HG02970 (cell line): Measurements from ENCODE around the gene KCTD13.
A peak's percentile ranks its signal among the peaks of the same experiment; 100 is the strongest.
"Not testable (repeated sequence)": the region's sequence is repeated elsewhere in the genome, so short reads cannot be mapped to it uniquely, and the experiment has no call there.

Experiments used
- ATAC-seq: cut with Tn5 transposase; IDR thresholded peaks from one replicate; pipeline ENCODE4 v1.9.1; 2021; ENCODE audit warnings: mild to moderate bottlenecking, moderate library complexity, moderate number of reproducible peaks; ENCODE audit not compliant: unreplicated experiment, low FRiP score

The KCTD13 gene

DNA sequence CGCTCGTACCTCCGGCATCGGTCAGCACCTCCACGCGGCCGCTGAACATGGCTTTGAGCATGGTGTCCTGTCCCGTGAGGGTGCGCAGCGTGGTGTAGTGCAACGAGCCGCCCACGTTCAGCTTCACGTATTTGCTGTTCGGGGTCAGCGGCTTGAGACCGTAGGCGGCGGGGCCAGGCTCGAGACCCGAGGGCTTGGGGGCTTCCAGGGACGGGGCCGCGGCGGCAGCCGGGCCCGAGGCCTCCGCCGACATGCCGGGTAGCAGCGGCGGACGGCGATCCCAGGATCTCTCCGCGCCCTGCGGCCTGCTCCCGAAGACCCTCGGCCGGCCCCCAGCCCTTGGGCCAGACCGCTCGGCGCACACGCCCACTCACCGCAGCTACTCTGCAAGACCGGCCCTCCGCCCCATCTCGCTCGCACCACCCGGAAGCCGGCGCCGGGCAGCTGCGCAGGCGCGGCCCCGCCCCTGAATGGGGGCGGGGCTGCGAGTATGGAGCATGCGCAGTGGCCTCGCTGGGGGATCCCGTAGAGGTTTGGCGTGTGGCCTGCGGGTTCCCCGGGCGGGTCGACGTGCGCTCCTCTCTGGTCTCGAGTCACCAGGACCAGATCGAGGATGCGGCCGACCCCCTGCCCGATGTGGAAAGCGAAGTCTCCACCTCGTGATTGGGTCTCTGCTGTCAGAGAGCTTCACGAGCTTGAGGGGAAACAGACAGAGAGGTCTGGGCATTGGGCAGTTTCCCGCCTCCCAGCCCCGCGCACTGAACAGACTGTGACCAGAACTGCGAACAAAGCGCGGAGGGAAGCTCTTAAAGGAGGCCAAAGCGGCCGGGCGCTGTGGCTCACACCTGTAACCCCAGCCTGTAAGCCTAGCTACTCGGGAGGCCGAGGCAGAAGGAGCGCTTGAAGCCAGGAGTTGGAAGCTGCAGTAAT, at the start of gene KCTD13:
Gene KCTD13 (minus strand): TSS at position 446 of the 930 bp plus-strand sequence. CDS start 193 bp downstream, at position 253.
- ATAC-seq = peak; percentile 88

- ATAC-seq = no peak
Measured at GRCh38 chr16:29975134-29975538, 49.1 kb upstream of the KCTD13 start.

DNA sequence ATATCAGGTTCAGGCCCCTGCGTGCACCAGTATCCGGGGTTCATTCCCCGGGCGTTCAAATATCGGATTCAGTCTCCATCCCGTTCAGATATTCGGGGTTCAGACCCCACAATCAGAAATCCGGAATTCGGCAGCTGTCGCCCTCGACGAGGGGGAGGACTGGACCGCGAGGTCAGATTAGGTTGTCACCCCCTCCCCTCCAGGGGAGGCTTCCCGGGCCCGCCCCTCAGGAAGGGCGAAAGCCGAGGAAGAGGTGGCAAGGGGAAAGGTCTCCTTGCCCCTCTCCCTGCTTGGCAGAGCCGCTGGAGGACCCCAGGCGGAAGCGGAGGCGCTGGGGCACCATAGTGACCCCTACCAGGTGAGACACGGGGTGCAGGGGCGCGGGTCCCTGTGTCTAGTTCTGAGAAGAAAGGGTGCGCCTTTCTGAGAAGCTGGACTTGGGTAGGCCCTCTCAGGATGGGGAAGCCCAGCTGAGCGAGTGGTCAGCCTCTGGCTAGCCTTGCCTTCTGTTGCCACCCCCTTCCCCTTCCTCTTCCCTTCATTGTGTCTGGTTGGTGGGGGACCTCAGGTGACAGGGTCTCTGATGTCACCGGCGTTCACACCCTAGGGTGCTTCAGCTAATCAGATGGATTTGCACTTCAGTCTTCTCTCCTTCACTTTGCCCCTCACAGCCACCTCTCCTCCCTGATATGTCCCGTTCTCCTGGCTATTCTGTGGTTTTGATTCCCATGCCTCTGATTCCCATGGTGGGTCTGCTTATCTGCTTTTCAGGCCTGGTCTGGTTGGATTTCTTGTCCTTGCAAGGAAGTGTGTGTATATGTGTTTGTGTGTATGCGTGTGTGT, 48.5 kb upstream of the KCTD13 start:
- no peak for ATAC-seq

DNA sequence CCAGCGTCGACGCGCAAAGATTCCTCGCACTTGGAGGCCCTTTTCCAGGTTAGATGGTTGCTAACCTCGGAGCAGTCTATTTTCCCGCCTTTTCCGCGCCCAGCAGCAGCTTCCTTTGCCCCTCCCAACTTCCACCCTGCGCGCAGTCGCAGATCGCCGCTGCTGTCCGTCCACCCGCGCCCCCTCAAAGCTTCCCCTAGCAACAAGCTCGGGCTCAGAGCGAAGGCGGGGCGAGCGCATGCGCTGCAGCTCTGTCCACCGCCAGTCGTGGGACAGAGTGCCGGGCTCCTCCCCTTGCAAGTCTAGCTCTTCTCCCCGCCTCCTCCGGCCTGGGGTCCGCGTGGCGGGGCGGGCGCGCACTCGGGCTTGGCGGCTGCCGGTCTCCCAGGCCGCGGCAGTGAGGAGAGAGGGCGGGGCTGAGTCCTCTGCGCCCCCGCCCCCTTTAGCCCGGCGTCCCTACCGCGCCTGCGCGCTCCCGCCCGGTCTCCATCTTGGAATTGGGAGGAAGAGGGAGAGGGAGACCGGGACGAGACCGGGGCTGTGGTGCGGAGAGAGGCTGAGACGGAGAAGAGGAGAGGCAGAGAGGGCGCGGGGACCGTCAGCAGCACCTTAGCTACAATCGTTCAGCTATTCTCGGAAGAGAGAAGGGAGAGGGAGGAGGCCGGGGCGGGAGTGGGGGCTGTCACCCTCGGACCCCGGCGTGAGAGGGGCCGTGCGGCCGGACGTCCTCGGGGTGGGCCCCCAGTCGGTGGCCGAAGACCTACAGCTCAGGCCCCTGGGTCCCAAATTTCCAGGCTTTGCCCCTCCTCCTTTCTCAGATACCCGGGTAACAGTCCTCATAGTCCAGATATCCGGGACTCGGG, 47.6 kb upstream of the KCTD13 start, which contains the start of gene TAOK2:
Gene TAOK2 (plus strand): TSS at position 485 of the 863 bp plus-strand sequence. CDS start 3,905 bp downstream, outside the sequence.
- peak; percentile 97 for ATAC-seq

DNA sequence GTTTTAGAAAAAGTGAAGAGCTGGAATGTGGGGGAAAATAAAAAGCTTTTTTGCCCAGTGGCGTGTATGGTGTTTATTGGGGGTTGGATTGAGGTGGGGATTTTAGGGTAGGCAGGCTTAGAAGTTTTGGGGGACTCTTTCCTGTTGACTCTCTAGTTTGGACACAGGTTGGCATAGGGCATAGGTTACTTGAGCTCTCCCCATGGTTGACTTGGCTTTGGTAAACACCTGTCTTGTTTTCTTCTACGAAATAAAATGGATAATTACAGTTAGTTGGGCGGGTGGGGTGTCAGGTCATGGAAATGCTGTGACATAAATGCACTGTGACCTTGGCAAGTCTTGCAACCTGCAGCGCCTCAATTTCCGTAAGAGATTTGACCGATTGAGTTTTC, 47.0 kb upstream of the KCTD13 start:
- ATAC-seq = no peak

GRCh38 chr16:29972500-29972899, 46.5 kb upstream of the KCTD13 start:
- no peak for ATAC-seq

DNA sequence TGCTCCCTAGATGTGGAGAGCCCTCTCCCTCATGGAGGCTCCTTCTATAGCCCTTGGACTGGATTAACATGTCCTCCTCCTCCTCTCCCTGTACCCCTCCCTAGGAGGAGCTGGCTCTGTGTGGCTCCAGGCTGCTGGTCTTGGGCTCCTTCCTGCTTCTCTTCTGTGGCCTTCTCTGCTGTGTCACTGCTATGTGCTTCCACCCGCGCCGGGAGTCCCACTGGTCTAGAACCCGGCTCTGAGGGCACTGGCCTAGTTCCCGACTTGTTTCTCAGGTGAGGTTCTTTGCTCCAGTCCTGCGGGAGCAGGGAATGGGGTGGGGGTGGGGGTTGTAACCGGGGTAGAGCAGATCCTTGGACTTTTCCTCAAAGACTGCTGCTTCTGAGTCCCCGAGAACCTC, 45.3 kb upstream of the KCTD13 start:
- ATAC-seq = no peak

GRCh38 chr16:29968205-29968604, 42.2 kb upstream of the KCTD13 start:
- no peak for ATAC-seq

GRCh38 chr16:29963021-29963743, 37.2 kb upstream of the KCTD13 start:
- ATAC-seq = no peak

GRCh38 chr16:29962344-29962994, 36.4 kb upstream of the KCTD13 start:
- no peak for ATAC-seq

GRCh38 chr16:29961479-29962343, 35.7 kb upstream of the KCTD13 start, which contains the start of gene TMEM219:
TMEM219 (plus strand) TSS chr16:29962079; CDS start chr16:29963144, 1,065 bp downstream.
- ATAC-seq = peak; percentile 84

- no peak for ATAC-seq
Measured at GRCh38 chr16:29961127-29961478, 35.1 kb upstream of the KCTD13 start.

GRCh38 chr16:29959821-29960220, 33.8 kb upstream of the KCTD13 start:
- ATAC-seq = not testable (repeated sequence)

DNA sequence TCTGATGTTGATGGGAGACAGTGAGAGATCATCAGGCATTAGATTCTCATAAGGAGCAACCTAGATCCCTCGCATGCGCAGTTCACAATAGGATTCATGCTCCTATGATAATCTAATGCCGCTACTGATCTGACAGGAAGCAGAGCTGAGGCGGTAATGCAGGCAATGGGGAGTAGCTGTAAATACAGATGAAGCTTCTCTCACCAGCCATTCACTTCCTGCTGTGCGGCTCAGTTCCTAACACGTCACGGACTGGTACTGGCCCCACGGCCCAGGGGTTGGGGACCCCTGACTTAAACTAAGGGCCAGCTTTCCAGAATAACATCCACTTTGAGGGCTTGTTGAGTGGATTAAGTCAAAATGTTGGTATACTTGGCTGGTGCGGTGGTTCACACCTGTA, 33.3 kb upstream of the KCTD13 start:
- no peak for ATAC-seq

- no peak for ATAC-seq
Measured at GRCh38 chr16:29958756-29959155, 32.7 kb upstream of the KCTD13 start.

DNA sequence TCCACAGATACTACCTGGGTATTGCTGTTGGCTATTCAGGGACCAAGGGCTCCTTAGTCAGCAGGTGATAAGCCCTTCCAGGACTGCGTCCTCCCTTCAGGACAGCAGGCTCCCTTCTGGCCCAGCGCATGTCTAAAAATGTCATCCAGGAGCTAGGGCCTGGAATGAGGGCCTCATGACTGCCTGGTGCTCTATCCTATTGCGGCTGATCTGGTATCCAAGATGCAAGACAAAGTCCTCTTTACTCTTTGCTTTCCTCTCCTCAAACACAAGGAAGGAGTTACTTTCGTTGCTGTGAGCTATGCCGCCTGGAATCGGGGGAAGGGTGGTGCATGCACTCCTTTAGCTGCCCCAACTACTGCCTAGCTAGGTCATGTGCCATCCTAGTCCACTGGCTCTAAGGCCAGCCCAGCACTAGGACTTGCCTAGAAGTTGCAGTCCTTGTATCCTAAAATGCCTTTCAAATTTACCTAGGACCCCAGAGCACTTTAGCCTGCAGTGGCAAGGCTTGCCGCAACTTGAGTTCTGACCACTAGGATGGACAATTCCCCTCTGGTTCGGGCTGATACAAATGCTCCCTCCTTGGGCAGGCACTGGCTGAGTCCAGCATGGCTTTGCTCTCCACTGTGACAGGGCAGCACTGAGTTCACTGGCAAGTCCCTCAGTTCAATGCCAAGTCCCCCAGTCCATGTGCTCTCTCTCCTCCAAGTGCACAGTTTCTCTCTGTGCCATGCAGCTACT, 25.8 kb upstream of the KCTD13 start:
- no peak for ATAC-seq

- no peak for ATAC-seq
Measured at GRCh38 chr16:29950806-29951461, 24.9 kb upstream of the KCTD13 start.
